Heart left ventricle (tissue), 16 donors: ENCODE data around the gene RAB24. TPM values are rescaled to one million over a fixed set of nuclear protein-coding genes. Genes with fewer than 3 reads are reported as not detected.

Experiments
- ATAC-seq, 4 donors: fragments of 200-7000 bp; cut with Tn5 transposase; one replicate each; pipeline ENCODE4 v1.9.1; 2020 to 2022; ENCODE audit warnings: moderate library complexity in 4 of 4, mild to moderate bottlenecking in 3 of 4, moderate number of reproducible peaks in 1 of 4
- DNase-seq, 5 donors: peaks; one replicate each; pipeline ENCODE4 v3.0.0-alpha.2; 2020
- H3K27ac ChIP-seq, 12 donors: fragments of 200-600 bp; sonication (generic) in 4 of 12; one replicate each; pipeline versions ENCODE4 v1.5.0 to v1.8.0; 2016 to 2022; ENCODE audit warnings: mild to moderate bottlenecking in 2 of 12
- H3K27me3 ChIP-seq, 9 donors: fragments of 200-600 bp; sonication (generic) in 2 of 9; one replicate each; pipeline versions ENCODE4 v1.5.1 to v1.8.0; 2016 to 2022; ENCODE audit warnings: mild to moderate bottlenecking in 3 of 9
- H3K36me3 ChIP-seq, 9 donors: fragments of 200-600 bp; sonication (generic) in 2 of 9; one replicate each; pipeline versions ENCODE4 v1.5.0 to v1.8.0; 2018 to 2022; ENCODE audit warnings: mild to moderate bottlenecking in 2 of 9
- H3K4me1 ChIP-seq, 12 donors: fragments of 200-600 bp; sonication (generic) in 4 of 12; one replicate each; pipeline versions ENCODE4 v1.5.0 to v1.8.0; 2016 to 2022; ENCODE audit warnings: mild to moderate bottlenecking in 3 of 12
- H3K4me3 ChIP-seq, 12 donors: fragments of 200-600 bp; sonication (generic) in 4 of 12; one replicate each; pipeline versions ENCODE4 v1.5.0 to v1.8.0; 2017 to 2022; ENCODE audit warnings: mild to moderate bottlenecking in 9 of 12, moderate library complexity in 4 of 12
- H3K9me3 ChIP-seq, 12 donors: fragments of 200-600 bp; sonication (generic) in 4 of 12; one replicate each; pipeline versions ENCODE4 v1.5.0 to v1.8.0; 2016 to 2022; ENCODE audit warnings: mild to moderate bottlenecking in 1 of 12
- POLR2A ChIP-seq, 2 donors: fragments of 450-650 bp; IDR thresholded peaks; one replicate each; pipeline ENCODE4 v1.6.1; 2017; ENCODE audit warnings: antibody characterized with exemption in 2 of 2, mild to moderate bottlenecking in 2 of 2, moderate library complexity in 2 of 2
- WGBS, 4 donors: extraction: QIAGEN DNeasy Blood & Tissue Kit in 2 of 4; methylation state at CpG; one replicate each; pipeline versions ENCODE4 v1.1.5 to v1.1.7; 2013 to 2018; 5-methylcytosine and 5-hydroxymethylcytosine counted together
- intact Hi-C, 10 donors: fragments of 100-400 bp; cut with DNase I; formaldehyde crosslinking; loops; one replicate each; pipeline versions ENCODE4 v1.11.1 to v1.14.2; 2022
- polyA plus RNA-seq, 2 donors: library from polyadenylated mRNA; stranded (reverse); fragments of 200-250 nt; gene quantifications; one replicate each; pipeline ENCODE4 v1.2.3, GENCODE V29; 2013
- total RNA-seq, 9 donors: library from RNA; depleted of rRNA in 2 of 9; stranded (reverse); fragments of >200 nt in 2 of 9; fragmentation: NEBNext Ultra II Directional in 3 of 9; extraction: Animal tissue kit (Norgen Biotek cat#: 25700) in 3 of 9; gene quantifications; one replicate each; pipeline versions ENCODE4 v1.1.0 to v1.2.4, GENCODE V29; 2016 to 2023
- TF ChIP-seq, protein P1 (sequence below), 12 donors: fragments of 200-600 bp; sonication (generic) in 4 of 12; IDR thresholded peaks; one replicate each; pipeline versions ENCODE4 v1.5.0 to v1.8.0; 2018 to 2022; ENCODE audit warnings: antibody characterized with exemption in 12 of 12, mild to moderate bottlenecking in 5 of 12
- donor health status: ischemic (EF 13 %, LVEDD 7.1; RV severe dilation, severe dysfunction).
- donor health status: healthy with polysubstance abuse.
- donor health status: DM: no; HTN: yes; CAD: no.
- donor health status: DM: no; HTN: no; CAD: no.
- donor health status: ischemic (EF 25% LVEDD 6.9; RV normal size, moderate dysfunction).
- donor health status: ischemic (EF 25% LVEDD 5.7; RV mildly dilated, moderate dysfunction).
- donor health status: healthy.
- donor health status: DM: yes; HTN: yes; CAD: no.
- donor health status: ischemic (EF 35%, LVEDD 5.7; RV mildly dilated, moderate dysfunction).
- donor health status: nonischemic (EF 11% LVEDD 7.7; RV severe dilation, severe dysfunction).
- donor health status: DM: yes; HTN: yes; CAD: no.
- donor health status: PGD.
- donor health status: ischemic (EF 29% LVEDD 5.4; RV normal size, mild dysfunction).
- donor health status: nonischemic (EF 23%, LVEDD 6.1; RV moderate dilation, normal function).

The RAB24 gene
- total and polyA plus RNA-seq, 11 donors, result 11.6 to 28.3 (median 18.9) TPM

DNA sequence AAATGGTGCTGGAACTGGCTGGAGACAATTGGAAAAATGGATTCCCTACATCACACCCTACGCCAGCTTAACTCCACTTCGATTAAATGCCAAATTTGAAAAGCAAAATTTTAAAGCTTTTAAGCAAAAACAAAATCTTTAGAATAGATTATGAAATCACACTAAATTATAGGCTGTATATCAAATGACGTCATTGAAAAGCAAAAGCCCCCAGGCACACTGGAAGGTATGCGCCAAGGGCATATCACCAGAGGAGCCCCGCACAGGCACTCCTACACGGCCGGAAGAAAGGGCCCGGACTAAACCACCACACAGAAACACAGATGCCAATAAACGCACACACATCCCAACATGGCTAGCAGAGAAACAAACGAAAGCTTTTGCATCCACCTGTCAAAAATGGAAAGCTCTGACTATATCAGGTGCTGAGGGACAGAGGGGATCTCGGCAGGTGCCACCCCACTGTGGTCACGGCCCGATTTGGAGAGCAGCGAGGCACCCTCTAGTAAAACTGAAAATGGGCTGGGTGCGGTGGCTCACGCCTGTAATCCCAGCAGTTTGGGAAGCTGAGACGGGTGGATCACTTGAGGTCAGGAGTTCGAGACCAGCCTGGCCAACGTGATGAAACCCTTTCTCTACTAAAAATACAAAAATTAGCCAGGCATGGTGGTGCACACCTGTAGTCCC is 25.2 kb upstream of the RAB24 start:
- DNase-seq (no peak), ATAC-seq (no peak)
- intact Hi-C loops, result no loop called here
- peaks cover 0 to 19% (median 5%) of the 10 kb centered on the region in 12 donors for H3K4me1 ChIP-seq
- H3K36me3 ChIP-seq, result peaks cover 0 to 52% (median 45%) of the 10 kb centered on the region in 9 donors
- H3K4me3 ChIP-seq, result no peak overlapping the region
- H3K27ac ChIP-seq, result no peak overlapping the region
- 90 to 94% (median 92%) methylated on average over 19 of the region's 19 CpGs for WGBS, 4 donors
- TF ChIP-seq POLR2A (IDR thresholded peaks at IDR 0.05), result no peak
- TF ChIP-seq, protein P1, sequence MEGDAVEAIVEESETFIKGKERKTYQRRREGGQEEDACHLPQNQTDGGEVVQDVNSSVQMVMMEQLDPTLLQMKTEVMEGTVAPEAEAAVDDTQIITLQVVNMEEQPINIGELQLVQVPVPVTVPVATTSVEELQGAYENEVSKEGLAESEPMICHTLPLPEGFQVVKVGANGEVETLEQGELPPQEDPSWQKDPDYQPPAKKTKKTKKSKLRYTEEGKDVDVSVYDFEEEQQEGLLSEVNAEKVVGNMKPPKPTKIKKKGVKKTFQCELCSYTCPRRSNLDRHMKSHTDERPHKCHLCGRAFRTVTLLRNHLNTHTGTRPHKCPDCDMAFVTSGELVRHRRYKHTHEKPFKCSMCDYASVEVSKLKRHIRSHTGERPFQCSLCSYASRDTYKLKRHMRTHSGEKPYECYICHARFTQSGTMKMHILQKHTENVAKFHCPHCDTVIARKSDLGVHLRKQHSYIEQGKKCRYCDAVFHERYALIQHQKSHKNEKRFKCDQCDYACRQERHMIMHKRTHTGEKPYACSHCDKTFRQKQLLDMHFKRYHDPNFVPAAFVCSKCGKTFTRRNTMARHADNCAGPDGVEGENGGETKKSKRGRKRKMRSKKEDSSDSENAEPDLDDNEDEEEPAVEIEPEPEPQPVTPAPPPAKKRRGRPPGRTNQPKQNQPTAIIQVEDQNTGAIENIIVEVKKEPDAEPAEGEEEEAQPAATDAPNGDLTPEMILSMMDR (IDR thresholded peaks at IDR 0.05), result no peak
- no peaks in the 10 kb centered on the region for H3K9me3 ChIP-seq
- no peaks in the 10 kb centered on the region for H3K27me3 ChIP-seq

DNA sequence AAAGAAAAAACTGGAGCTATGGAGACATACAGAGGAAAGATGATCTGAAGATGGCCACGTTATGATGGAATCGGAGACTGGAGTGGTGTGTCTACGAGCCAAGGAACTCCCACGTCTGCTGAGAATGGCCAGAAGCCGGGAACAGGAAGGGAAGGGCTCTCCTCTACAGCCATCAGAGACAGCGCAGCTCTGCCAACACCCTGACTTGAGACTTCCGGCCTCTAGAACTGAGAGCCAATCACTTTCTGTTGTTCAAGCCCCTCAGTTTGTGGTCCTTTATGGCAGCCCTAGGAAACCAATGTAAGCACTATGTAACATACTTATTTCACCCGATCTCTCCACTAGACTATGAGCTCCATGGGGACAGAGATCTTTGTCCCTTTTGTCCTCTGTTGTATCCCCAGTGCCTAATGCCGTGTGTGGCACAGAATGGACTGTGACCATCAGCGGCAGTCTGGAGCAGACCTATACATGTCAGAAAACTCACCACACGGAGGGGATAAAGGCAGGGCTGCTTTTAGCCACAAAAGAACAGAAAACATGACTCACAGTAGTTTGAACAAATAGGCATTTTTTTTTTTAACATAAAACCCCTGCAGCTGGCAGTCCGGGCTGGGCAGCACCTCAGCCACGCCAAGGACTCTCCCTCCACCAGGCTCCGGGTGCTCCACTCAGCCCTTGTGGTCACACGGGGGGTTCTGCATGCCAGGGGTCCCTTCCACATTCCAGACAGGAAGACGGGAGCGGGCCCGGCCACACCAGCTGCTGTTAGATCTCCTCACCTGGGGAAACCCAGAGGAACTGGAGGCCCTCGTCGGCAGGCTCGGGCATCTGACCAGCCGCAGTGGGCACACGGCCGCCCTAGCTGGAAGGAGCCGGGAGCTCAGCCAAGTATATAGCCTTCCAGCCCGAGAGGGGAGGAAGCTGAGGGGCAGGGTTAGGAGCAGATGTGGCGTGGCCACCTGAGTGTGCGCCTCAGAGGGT is 24.3 kb upstream of the RAB24 start:
- peak; percentile 52 to 95 (median 89) for ATAC-seq
- H3K4me3 ChIP-seq, result no peak overlapping the region
- peaks cover 0 to 43% (median 36%) of the 10 kb centered on the region in 9 donors for H3K36me3 ChIP-seq
- H3K27me3 ChIP-seq, result no peaks in the 10 kb centered on the region
- H3K4me1 ChIP-seq, result peaks cover 0 to 19% (median 5%) of the 10 kb centered on the region in 12 donors
- H3K9me3 ChIP-seq, result no peaks in the 10 kb centered on the region
- WGBS, 4 donors, result 65 to 77% (median 73%) methylated on average over 23 to 28 of the region's 28 CpGs
- intact Hi-C loops, result no loop called here
- TF ChIP-seq, protein P1 (IDR thresholded peaks at IDR 0.05), result no peak
- TF ChIP-seq POLR2A (IDR thresholded peaks at IDR 0.05), result no peak
- peak overlapping the region in 10 of 12 donors; percentile 12 to 75 (median 62) for H3K27ac ChIP-seq
- peak in 3 of 5 donors; percentile 62 to 77 (median 72) for DNase-seq

DNA sequence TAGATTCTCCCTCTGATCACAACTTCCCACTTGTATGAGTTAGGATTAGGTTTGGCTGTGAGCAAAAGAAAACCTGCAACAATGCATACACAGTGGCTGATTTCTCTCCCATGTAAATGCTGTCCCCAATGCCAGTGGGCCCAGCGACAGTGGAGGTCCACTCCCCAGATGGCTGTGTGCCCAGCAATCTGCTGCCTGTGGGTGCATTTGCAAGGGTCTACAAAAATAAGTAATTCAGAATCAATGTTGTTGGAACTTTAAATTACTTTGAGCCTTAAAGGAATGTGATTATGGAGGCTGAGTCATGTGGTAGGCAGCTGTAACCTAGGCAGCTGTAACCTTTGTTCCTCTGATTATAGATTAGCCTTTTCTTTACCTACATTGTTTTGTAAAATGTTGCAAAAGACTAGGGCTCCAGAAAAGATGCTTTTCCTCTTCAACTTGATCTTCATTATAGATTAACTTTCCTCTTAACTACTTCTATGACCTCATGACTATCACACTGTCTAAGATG is 22.4 kb upstream of the RAB24 start:
- Histone ChIP-seq H3K36me3 (peaks cover 0 to 26% (median 20%) of the 10 kb centered on the region in 9 donors), H3K27me3 (no peaks in the 10 kb centered on the region), H3K9me3 (no peaks in the 10 kb centered on the region), H3K4me1 (peaks cover 0 to 22% (median 5%) of the 10 kb centered on the region in 12 donors), H3K4me3 (no peak overlapping the region), H3K27ac (no peak overlapping the region)
- 82 to 95% (median 93%) methylated on average over 1 of the region's 1 CpG for WGBS, 4 donors
- no peak for ATAC-seq
- TF ChIP-seq, protein P1 (IDR thresholded peaks at IDR 0.05), result no peak
- no peak for TF ChIP-seq POLR2A (IDR thresholded peaks at IDR 0.05)
- no peak for DNase-seq
- intact Hi-C loops, result no loop called here
